Heart left ventricle (tissue), 13 donors: Measurements from ENCODE around the gene CBY1.

Experiments
- CTCF ChIP-seq, 12 donors: fragments of 200-600 bp; sonication (generic) in 4 of 12; IDR thresholded peaks; one replicate each; pipeline versions ENCODE4 v1.5.0 to v1.8.0; 2018 to 2022; ENCODE audit warnings: antibody characterized with exemption in 12 of 12, mild to moderate bottlenecking in 5 of 12
- POLR2A ChIP-seq, 2 donors: fragments of 450-650 bp; IDR thresholded peaks; one replicate each; pipeline ENCODE4 v1.6.1; 2017; ENCODE audit warnings: antibody characterized with exemption in 2 of 2, mild to moderate bottlenecking in 2 of 2, moderate library complexity in 2 of 2
- donor health status: ischemic (EF 13 %, LVEDD 7.1; RV severe dilation, severe dysfunction).
- donor health status: DM: no; HTN: yes; CAD: no.
- donor health status: DM: no; HTN: no; CAD: no.
- donor health status: ischemic (EF 25% LVEDD 6.9; RV normal size, moderate dysfunction).
- donor health status: ischemic (EF 25% LVEDD 5.7; RV mildly dilated, moderate dysfunction).
- donor health status: ischemic (EF 35%, LVEDD 5.7; RV mildly dilated, moderate dysfunction).
- donor health status: nonischemic (EF 11% LVEDD 7.7; RV severe dilation, severe dysfunction).
- donor health status: DM: yes; HTN: yes; CAD: no.
- donor health status: PGD.
- donor health status: ischemic (EF 29% LVEDD 5.4; RV normal size, mild dysfunction).
- donor health status: nonischemic (EF 23%, LVEDD 6.1; RV moderate dilation, normal function).

DNA sequence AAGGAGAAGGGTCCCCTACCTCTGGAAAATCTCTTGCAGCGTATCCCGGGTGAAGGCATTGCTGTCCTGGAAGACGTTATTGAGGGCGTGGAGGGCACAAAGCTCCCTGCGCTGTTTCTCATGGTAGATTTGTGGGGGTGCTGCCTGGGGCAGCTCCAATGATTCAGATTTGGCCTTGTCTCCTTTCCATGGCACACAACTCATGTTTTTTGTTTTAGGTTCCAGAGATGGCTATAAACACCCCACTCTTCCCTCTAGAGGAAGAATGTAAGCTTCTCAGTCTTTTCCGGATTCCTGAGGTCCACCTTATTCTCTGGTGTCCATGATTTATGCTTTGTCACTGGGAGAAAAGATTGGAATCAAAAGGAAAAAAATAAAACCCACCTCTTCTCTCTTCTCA lies 43.3 kb downstream of the CBY1 start:
- TF ChIP-seq CTCF (IDR thresholded peaks at IDR 0.05), result no peak
- no peak for TF ChIP-seq POLR2A (IDR thresholded peaks at IDR 0.05)
